Liver (tissue), 9 donors: ENCODE results near the gene AFF2. TPM values are rescaled to one million over a fixed set of nuclear protein-coding genes. Genes with fewer than 3 reads are reported as not detected.

ENCODE experiments used
- DNase-seq: peaks from one replicate; pipeline ENCODE4 v3.0.0-alpha.2; 2017; ENCODE audit warnings: low spot score
- H3K27ac ChIP-seq, 2 donors: one replicate each; pipeline ENCODE4 v1.7.0; 2013; ENCODE audit warnings: inconsistent platforms in 2 of 2, low read length in 2 of 2, control low read depth in 1 of 2, low read depth in 1 of 2, mild to moderate bottlenecking in 1 of 2
- H3K27me3 ChIP-seq, 4 donors: one replicate each; pipeline versions ENCODE4 v1.6.1 to v1.7.0; 2013; ENCODE audit warnings: low read length in 3 of 4, inconsistent platforms in 1 of 4, mild to moderate bottlenecking in 1 of 4, moderate library complexity in 1 of 4; ENCODE audit not compliant: control insufficient read depth in 4 of 4, insufficient read depth in 4 of 4
- H3K36me3 ChIP-seq, 4 donors: one replicate each; pipeline versions ENCODE4 v1.6.1 to v1.7.0; 2013; ENCODE audit warnings: low read length in 3 of 4, mild to moderate bottlenecking in 3 of 4, low read depth in 1 of 4, moderate library complexity in 1 of 4; ENCODE audit not compliant: control insufficient read depth in 4 of 4, insufficient read depth in 3 of 4
- H3K4me1 ChIP-seq, 4 donors: one replicate each; pipeline versions ENCODE4 v1.6.1 to v1.7.0; 2013; ENCODE audit warnings: low read length in 3 of 4, mild to moderate bottlenecking in 3 of 4, moderate library complexity in 1 of 4; ENCODE audit not compliant: control insufficient read depth in 4 of 4, insufficient read depth in 4 of 4
- H3K4me3 ChIP-seq, 3 donors: one replicate each; pipeline versions ENCODE4 v1.6.1 to v1.7.0; 2013; ENCODE audit warnings: low read length in 3 of 3, control low read depth in 1 of 3, low read depth in 1 of 3, mild to moderate bottlenecking in 1 of 3
- H3K9ac ChIP-seq, 2 donors: one replicate each; pipeline ENCODE4 v1.7.0; 2013; ENCODE audit warnings: low read length in 2 of 2, mild to moderate bottlenecking in 2 of 2, moderate library complexity in 2 of 2, control low read depth in 1 of 2, low read depth in 1 of 2
- H3K9me3 ChIP-seq, 4 donors: one replicate each; pipeline versions ENCODE4 v1.6.1 to v1.7.0; 2013; ENCODE audit warnings: low read length in 3 of 4; ENCODE audit not compliant: control insufficient read depth in 4 of 4
- EGR1 ChIP-seq, 2 donors: IDR thresholded peaks; 2 replicates each; pipeline ENCODE4 v1.6.1; 2016 to 2018; ENCODE audit warnings: antibody characterized with exemption in 2 of 2, low read depth in 2 of 2
- FOXA1 ChIP-seq: IDR thresholded peaks from 2 replicates; pipeline ENCODE4 v1.6.1; 2016; ENCODE audit warnings: antibody characterized with exemption
- FOXA2 ChIP-seq: IDR thresholded peaks from 2 replicates; pipeline ENCODE4 v1.6.1; 2016; ENCODE audit warnings: antibody characterized with exemption
- GABPA ChIP-seq, 2 donors: IDR thresholded peaks in 1 of 2; conservative IDR thresholded peaks in 1 of 2; 2 replicates each; pipeline ENCODE4 v1.6.1; 2016; ENCODE audit warnings: antibody characterized with exemption in 2 of 2, mild to moderate bottlenecking in 1 of 2, moderate library complexity in 1 of 2
- HNF4A ChIP-seq, 2 donors: conservative IDR thresholded peaks; 2 replicates each; pipeline ENCODE4 v1.6.1; 2016; ENCODE audit warnings: antibody characterized with exemption in 2 of 2, mild to moderate bottlenecking in 2 of 2
- HNF4G ChIP-seq: IDR thresholded peaks from 2 replicates; pipeline ENCODE4 v1.6.1; 2016; ENCODE audit warnings: antibody characterized with exemption
- JUND ChIP-seq, 2 donors: IDR thresholded peaks; 2 replicates each; pipeline ENCODE4 v1.6.1; 2016; ENCODE audit warnings: antibody characterized with exemption in 2 of 2
- NR2F2 ChIP-seq: IDR thresholded peaks from 2 replicates; pipeline ENCODE4 v1.6.1; 2016; ENCODE audit warnings: antibody characterized with exemption
- RAD21 ChIP-seq, 2 donors: IDR thresholded peaks; 2 replicates each; pipeline ENCODE4 v1.6.1; 2016; ENCODE audit warnings: antibody characterized with exemption in 2 of 2, mild to moderate bottlenecking in 2 of 2
- RXRA ChIP-seq, 2 donors: IDR thresholded peaks; 2 replicates each; pipeline ENCODE4 v1.6.1; 2017 to 2018; ENCODE audit warnings: antibody characterized with exemption in 2 of 2, mild to moderate bottlenecking in 1 of 2
- SP1 ChIP-seq: IDR thresholded peaks from 2 replicates; pipeline ENCODE4 v1.6.1; 2018; ENCODE audit warnings: antibody characterized with exemption, mild to moderate bottlenecking
- TAF1 ChIP-seq: conservative IDR thresholded peaks from 2 replicates; pipeline ENCODE4 v1.6.1; 2016; ENCODE audit warnings: antibody characterized with exemption, mild to moderate bottlenecking
- YY1 ChIP-seq: IDR thresholded peaks from 2 replicates; pipeline ENCODE4 v1.6.1; 2016; ENCODE audit warnings: antibody characterized with exemption, mild to moderate bottlenecking
- WGBS: extraction: QIAGEN DNeasy Blood & Tissue Kit; methylation state at CpG from one replicate; pipeline ENCODE4 v1.1.7; 2013; 5-methylcytosine and 5-hydroxymethylcytosine counted together
- polyA plus RNA-seq, 2 donors: library from polyadenylated mRNA; stranded (reverse) in 1 of 2; unstranded in 1 of 2; fragments of 200-250 nt in 1 of 2; fragments of >200 nt in 1 of 2; fragmentation: Nextera tagmentation in 1 of 2; extraction: Ambion mirVana in 1 of 2; gene quantifications; one replicate each; pipeline versions ENCODE4 v1.2.1 to v1.2.3, GENCODE V29; 2013 to 2015
- total RNA-seq, 2 donors: library from RNA; depleted of rRNA; stranded (reverse); fragments of >200 nt; gene quantifications; one replicate each; pipeline ENCODE4 v1.2.3, GENCODE V29; 2014
- TF ChIP-seq, protein P1 (sequence below): IDR thresholded peaks from 2 replicates; pipeline ENCODE4 v1.6.1; 2016; ENCODE audit warnings: antibody characterized with exemption, mild to moderate bottlenecking
- TF ChIP-seq, protein P2 (sequence below): IDR thresholded peaks from 2 replicates; pipeline ENCODE4 v1.6.1; 2016; ENCODE audit warnings: antibody characterized with exemption
- TF ChIP-seq, protein P3 (sequence below): IDR thresholded peaks from 2 replicates; pipeline ENCODE4 v1.6.1; 2016; ENCODE audit warnings: antibody characterized with exemption
- TF ChIP-seq, protein P4 (sequence below): IDR thresholded peaks from 2 replicates; pipeline ENCODE4 v1.6.1; 2016; ENCODE audit warnings: antibody characterized with exemption
- TF ChIP-seq, protein P5 (sequence below): fragments of 150-350 bp; IDR thresholded peaks from 2 replicates; pipeline ENCODE4 v1.5.1; 2017; ENCODE audit warnings: improper control_type of control experiment, low read depth, low read length; ENCODE audit not compliant: missing input control
- donor health status: healthy.
- donor health status: healthy.
- donor health status: healthy.
- donor health status: healthy.
- donor health status: healthy.

Gene AFF2
- total and polyA plus RNA-seq, 4 donors: 0.01 to 1.6 (median 0.50) TPM; not detected in 1

DNA sequence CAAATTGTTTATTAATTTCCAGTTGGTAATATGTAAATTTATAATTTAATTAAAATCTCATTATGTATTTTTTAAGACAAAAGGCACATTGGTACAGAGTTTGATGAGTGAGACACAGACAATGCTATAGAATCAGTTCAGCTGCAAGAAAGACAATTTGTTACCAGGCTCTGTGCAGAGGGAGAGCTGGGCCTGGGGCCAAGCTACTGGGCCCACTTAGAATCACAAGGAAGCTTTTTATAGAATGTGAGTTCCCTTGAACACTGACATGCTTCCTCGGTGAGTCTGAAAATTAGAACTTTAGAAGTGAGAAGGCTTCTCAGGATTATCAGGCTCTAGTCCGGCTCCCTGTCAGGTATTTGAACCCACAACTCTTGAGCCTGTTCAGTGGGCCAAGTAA, 129.0 kb downstream of the AFF2 start:
- TF ChIP-seq RAD21 (IDR thresholded peaks at IDR 0.05) (no peak), FOXA2 (no peak), NR2F2 (no peak), GABPA (IDR thresholded peaks at IDR 0.05 in 1 of 2, conservative IDR thresholded peaks at IDR 0.05 in 1 of 2) (no peak), SP1 (no peak), HNF4G (no peak), HNF4A (conservative IDR thresholded peaks at IDR 0.05) (no peak), FOXA1 (no peak), EGR1 (IDR thresholded peaks at IDR 0.05; ENCODE audit: low read depth in 2 of 2) (no peak), RXRA (IDR thresholded peaks at IDR 0.05) (no peak), YY1 (no peak), JUND (IDR thresholded peaks at IDR 0.05) (no peak), TAF1 (no peak)
- TF ChIP-seq, protein P1, sequence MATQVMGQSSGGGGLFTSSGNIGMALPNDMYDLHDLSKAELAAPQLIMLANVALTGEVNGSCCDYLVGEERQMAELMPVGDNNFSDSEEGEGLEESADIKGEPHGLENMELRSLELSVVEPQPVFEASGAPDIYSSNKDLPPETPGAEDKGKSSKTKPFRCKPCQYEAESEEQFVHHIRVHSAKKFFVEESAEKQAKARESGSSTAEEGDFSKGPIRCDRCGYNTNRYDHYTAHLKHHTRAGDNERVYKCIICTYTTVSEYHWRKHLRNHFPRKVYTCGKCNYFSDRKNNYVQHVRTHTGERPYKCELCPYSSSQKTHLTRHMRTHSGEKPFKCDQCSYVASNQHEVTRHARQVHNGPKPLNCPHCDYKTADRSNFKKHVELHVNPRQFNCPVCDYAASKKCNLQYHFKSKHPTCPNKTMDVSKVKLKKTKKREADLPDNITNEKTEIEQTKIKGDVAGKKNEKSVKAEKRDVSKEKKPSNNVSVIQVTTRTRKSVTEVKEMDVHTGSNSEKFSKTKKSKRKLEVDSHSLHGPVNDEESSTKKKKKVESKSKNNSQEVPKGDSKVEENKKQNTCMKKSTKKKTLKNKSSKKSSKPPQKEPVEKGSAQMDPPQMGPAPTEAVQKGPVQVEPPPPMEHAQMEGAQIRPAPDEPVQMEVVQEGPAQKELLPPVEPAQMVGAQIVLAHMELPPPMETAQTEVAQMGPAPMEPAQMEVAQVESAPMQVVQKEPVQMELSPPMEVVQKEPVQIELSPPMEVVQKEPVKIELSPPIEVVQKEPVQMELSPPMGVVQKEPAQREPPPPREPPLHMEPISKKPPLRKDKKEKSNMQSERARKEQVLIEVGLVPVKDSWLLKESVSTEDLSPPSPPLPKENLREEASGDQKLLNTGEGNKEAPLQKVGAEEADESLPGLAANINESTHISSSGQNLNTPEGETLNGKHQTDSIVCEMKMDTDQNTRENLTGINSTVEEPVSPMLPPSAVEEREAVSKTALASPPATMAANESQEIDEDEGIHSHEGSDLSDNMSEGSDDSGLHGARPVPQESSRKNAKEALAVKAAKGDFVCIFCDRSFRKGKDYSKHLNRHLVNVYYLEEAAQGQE: no peak
- TF ChIP-seq, protein P2, sequence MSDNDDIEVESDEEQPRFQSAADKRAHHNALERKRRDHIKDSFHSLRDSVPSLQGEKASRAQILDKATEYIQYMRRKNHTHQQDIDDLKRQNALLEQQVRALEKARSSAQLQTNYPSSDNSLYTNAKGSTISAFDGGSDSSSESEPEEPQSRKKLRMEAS: no peak
- TF ChIP-seq, protein P3, sequence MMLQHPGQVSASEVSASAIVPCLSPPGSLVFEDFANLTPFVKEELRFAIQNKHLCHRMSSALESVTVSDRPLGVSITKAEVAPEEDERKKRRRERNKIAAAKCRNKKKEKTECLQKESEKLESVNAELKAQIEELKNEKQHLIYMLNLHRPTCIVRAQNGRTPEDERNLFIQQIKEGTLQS: no peak
- TF ChIP-seq, protein P4, sequence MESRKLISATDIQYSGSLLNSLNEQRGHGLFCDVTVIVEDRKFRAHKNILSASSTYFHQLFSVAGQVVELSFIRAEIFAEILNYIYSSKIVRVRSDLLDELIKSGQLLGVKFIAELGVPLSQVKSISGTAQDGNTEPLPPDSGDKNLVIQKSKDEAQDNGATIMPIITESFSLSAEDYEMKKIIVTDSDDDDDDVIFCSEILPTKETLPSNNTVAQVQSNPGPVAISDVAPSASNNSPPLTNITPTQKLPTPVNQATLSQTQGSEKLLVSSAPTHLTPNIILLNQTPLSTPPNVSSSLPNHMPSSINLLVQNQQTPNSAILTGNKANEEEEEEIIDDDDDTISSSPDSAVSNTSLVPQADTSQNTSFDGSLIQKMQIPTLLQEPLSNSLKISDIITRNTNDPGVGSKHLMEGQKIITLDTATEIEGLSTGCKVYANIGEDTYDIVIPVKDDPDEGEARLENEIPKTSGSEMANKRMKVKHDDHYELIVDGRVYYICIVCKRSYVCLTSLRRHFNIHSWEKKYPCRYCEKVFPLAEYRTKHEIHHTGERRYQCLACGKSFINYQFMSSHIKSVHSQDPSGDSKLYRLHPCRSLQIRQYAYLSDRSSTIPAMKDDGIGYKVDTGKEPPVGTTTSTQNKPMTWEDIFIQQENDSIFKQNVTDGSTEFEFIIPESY: no peak
- TF ChIP-seq, protein P5, sequence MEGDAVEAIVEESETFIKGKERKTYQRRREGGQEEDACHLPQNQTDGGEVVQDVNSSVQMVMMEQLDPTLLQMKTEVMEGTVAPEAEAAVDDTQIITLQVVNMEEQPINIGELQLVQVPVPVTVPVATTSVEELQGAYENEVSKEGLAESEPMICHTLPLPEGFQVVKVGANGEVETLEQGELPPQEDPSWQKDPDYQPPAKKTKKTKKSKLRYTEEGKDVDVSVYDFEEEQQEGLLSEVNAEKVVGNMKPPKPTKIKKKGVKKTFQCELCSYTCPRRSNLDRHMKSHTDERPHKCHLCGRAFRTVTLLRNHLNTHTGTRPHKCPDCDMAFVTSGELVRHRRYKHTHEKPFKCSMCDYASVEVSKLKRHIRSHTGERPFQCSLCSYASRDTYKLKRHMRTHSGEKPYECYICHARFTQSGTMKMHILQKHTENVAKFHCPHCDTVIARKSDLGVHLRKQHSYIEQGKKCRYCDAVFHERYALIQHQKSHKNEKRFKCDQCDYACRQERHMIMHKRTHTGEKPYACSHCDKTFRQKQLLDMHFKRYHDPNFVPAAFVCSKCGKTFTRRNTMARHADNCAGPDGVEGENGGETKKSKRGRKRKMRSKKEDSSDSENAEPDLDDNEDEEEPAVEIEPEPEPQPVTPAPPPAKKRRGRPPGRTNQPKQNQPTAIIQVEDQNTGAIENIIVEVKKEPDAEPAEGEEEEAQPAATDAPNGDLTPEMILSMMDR: no peak
- Histone ChIP-seq H3K4me3 (no peak overlapping the region), H3K27ac (no peak overlapping the region), H3K27me3 (no peaks in the 10 kb centered on the region), H3K4me1 (no peaks in the 10 kb centered on the region), H3K9me3 (no peaks in the 10 kb centered on the region), H3K36me3 (no peaks in the 10 kb centered on the region), H3K9ac (no peak overlapping the region)
- no peak for DNase-seq
- 83% methylated on average over 2 of the region's 2 CpGs for WGBS
